H1 (cell line): ENCODE data around the gene NCK2. TPM values are rescaled to one million over a fixed set of nuclear protein-coding genes. Genes with fewer than 3 reads are reported as not detected.
A peak's percentile ranks its signal among the peaks of the same experiment; 100 is the strongest.

Source experiments
- CTCF ChIA-PET: fragments of 300-600 bp; sonication (Branson Sonifier 250); formaldehyde crosslinking; loops from one replicate; lab custom pipeline; 2021; ENCODE audit not compliant: partially characterized antibody; lab: Charles Lee
- POLR2A ChIA-PET: fragments of 300-600 bp; sonication (Branson Sonifier 250); formaldehyde crosslinking; loops from one replicate; lab custom pipeline; 2021; ENCODE audit warnings: inconsistent platforms; ENCODE audit not compliant: partially characterized antibody; lab: Charles Lee
- DNase-seq, 2 experiments: peaks; one replicate each; pipeline versions ENCODE4 v3.0.0 to v3.0.0-alpha.2; 2010 to 2022; ENCODE audit warnings: low spot score in 2 of 2, low read depth in 1 of 2, mixed read lengths in 1 of 2
- FAIRE-seq: peaks from 2 replicates; lab custom pipeline; 2011; peaks lifted over from hg19 to GRCh38; lab: Jason Lieb, UNC
- H2AFZ ChIP-seq: 2 replicates; pipeline ENCODE4 v1.8.1; 2012; ENCODE audit warnings: low read length, inconsistent platforms
- H2AK5ac ChIP-seq: 2 replicates; pipeline ENCODE4 v1.6.1; 2013; ENCODE audit warnings: low read depth, low read length
- H2BK120ac ChIP-seq: replicated peaks from 2 replicates; pipeline ENCODE3; 2013; ENCODE audit warnings: low read depth, low read length, inconsistent platforms
- H2BK12ac ChIP-seq: 2 replicates; pipeline ENCODE4 v1.6.1; 2013; ENCODE audit warnings: low read depth, low read length
- H2BK15ac ChIP-seq: 2 replicates; pipeline ENCODE4 v1.6.1; 2013; ENCODE audit warnings: low read length
- H2BK20ac ChIP-seq: 2 replicates; pipeline ENCODE4 v1.6.1; 2013; ENCODE audit warnings: low read length
- H2BK5ac ChIP-seq: 2 replicates; pipeline ENCODE4 v1.6.1; 2013; ENCODE audit warnings: low read depth, low read length
- H3K14ac ChIP-seq: 2 replicates; pipeline ENCODE4 v1.6.1; 2013; ENCODE audit warnings: inconsistent platforms; ENCODE audit not compliant: insufficient read length
- H3K18ac ChIP-seq: 2 replicates; pipeline ENCODE4 v1.6.1; 2013; ENCODE audit warnings: low read length; ENCODE audit errors: extremely low read depth
- H3K23ac ChIP-seq: 2 replicates; pipeline ENCODE4 v1.6.1; 2013; ENCODE audit warnings: inconsistent platforms; ENCODE audit not compliant: insufficient read length
- H3K23me2 ChIP-seq: 2 replicates; pipeline ENCODE4 v1.6.1; 2013; ENCODE audit warnings: low read depth, low read length
- H3K27ac ChIP-seq: 2 replicates; pipeline ENCODE4 v1.6.1; 2011; ENCODE audit warnings: low read depth, low read length, inconsistent platforms
- H3K27me3 ChIP-seq, 4 experiments: replicated peaks in 1 of 4; 1 replicate in 1 of 4; 2 replicates in 3 of 4; pipeline versions ENCODE4 v1.6.1 to v1.8.1; 2011 to 2013; ENCODE audit warnings: low read length in 3 of 4, mild to moderate bottlenecking in 3 of 4, inconsistent platforms in 2 of 4, mixed read lengths in 2 of 4, moderate library complexity in 1 of 4; ENCODE audit not compliant: control insufficient read depth in 3 of 4, insufficient read depth in 3 of 4; ENCODE audit errors: extremely low read depth in 1 of 4
- H3K36me3 ChIP-seq, 4 experiments: 2 replicates each; pipeline versions ENCODE4 v1.6.1 to v1.8.1; 2011 to 2013; ENCODE audit warnings: mild to moderate bottlenecking in 4 of 4, low read length in 3 of 4, moderate library complexity in 2 of 4, control low read depth in 1 of 4, inconsistent platforms in 1 of 4; ENCODE audit not compliant: insufficient read depth in 4 of 4, control insufficient read depth in 2 of 4
- H3K4ac ChIP-seq: replicated peaks from 2 replicates; pipeline ENCODE3; 2013; ENCODE audit warnings: low read length, low read depth, mixed read lengths, inconsistent platforms; ENCODE audit not compliant: insufficient read length
- H3K4me1 ChIP-seq, 4 experiments: replicated peaks in 1 of 4; 1 replicate in 1 of 4; 2 replicates in 3 of 4; pipeline versions ENCODE4 v1.6.1 to v1.8.1; 2011 to 2013; ENCODE audit warnings: low read length in 3 of 4, inconsistent platforms in 2 of 4, mixed read lengths in 1 of 4; ENCODE audit not compliant: insufficient read depth in 4 of 4, control insufficient read depth in 3 of 4
- H3K4me2 ChIP-seq, 2 experiments: 2 replicates each; pipeline versions ENCODE4 v1.6.1 to v1.8.1; 2011 to 2013; ENCODE audit warnings: low read depth in 2 of 2, low read length in 2 of 2, control low read depth in 1 of 2, inconsistent platforms in 1 of 2, mild to moderate bottlenecking in 1 of 2; ENCODE audit not compliant: insufficient read depth in 1 of 2
- H3K4me3 ChIP-seq, 4 experiments: fragments of 200-600, 300-600 bp in 1 of 4; sonication (generic), shearing (Covaris generic), sonication (Bioruptor Twin) in 1 of 4; 2 replicates each; pipeline versions ENCODE4 v1.5.1 to v1.8.1; 2011 to 2016; ENCODE audit warnings: low read length in 4 of 4, low read depth in 3 of 4, control low read depth in 2 of 4, inconsistent platforms in 2 of 4, mild to moderate bottlenecking in 2 of 4, mixed read lengths in 1 of 4, moderate library complexity in 1 of 4; ENCODE audit not compliant: insufficient read depth in 2 of 4; ENCODE audit errors: extremely low read depth in 1 of 4
- H3K56ac ChIP-seq: replicated peaks from 2 replicates; pipeline ENCODE3; 2013; ENCODE audit warnings: low read depth, mild to moderate bottlenecking, mixed read lengths, low read length, inconsistent platforms; ENCODE audit not compliant: insufficient read length
- H3K79me1 ChIP-seq: 2 replicates; pipeline ENCODE4 v1.6.1; 2013; ENCODE audit warnings: low read depth, low read length, control low read depth
- H3K79me2 ChIP-seq, 2 experiments: 2 replicates each; pipeline versions ENCODE4 v1.6.1 to v1.8.1; 2012 to 2013; ENCODE audit warnings: low read length in 2 of 2, mild to moderate bottlenecking in 2 of 2, inconsistent platforms in 1 of 2; ENCODE audit not compliant: insufficient read depth in 2 of 2, control insufficient read depth in 1 of 2
- H3K9ac ChIP-seq, 4 experiments: replicated peaks in 1 of 4; 1 replicate in 1 of 4; 2 replicates in 3 of 4; pipeline versions ENCODE4 v1.6.1 to v1.8.1; 2011 to 2013; ENCODE audit warnings: low read depth in 3 of 4, low read length in 3 of 4, control low read depth in 2 of 4, mild to moderate bottlenecking in 2 of 4, moderate library complexity in 2 of 4, inconsistent platforms in 1 of 4; ENCODE audit errors: extremely low read depth in 1 of 4
- H3K9me3 ChIP-seq, 2 experiments: 2 replicates each; pipeline versions ENCODE4 v1.6.1 to v1.8.1; 2012 to 2013; ENCODE audit warnings: mild to moderate bottlenecking in 2 of 2, moderate library complexity in 2 of 2, control low read depth in 1 of 2, inconsistent platforms in 1 of 2, low read depth in 1 of 2, low read length in 1 of 2, mixed read lengths in 1 of 2; ENCODE audit not compliant: insufficient read depth in 2 of 2
- H4K20me1 ChIP-seq, 2 experiments: replicated peaks in 1 of 2; 2 replicates each; pipeline versions ENCODE3 to v1.8.1; 2011 to 2013; ENCODE audit warnings: inconsistent platforms in 2 of 2, low read length in 2 of 2, mild to moderate bottlenecking in 1 of 2; ENCODE audit not compliant: insufficient read depth in 2 of 2, control insufficient read depth in 1 of 2
- H4K5ac ChIP-seq: 2 replicates; pipeline ENCODE4 v1.6.1; 2013; ENCODE audit warnings: low read length, low read depth, mixed read lengths, inconsistent platforms; ENCODE audit not compliant: insufficient read length
- H4K8ac ChIP-seq: 2 replicates; pipeline ENCODE4 v1.8.0; 2013; ENCODE audit warnings: mild to moderate bottlenecking, moderate library complexity, low read length, inconsistent platforms; ENCODE audit not compliant: insufficient read depth; ENCODE audit errors: extremely low read depth
- H4K91ac ChIP-seq: replicated peaks from 2 replicates; pipeline ENCODE3; 2013; ENCODE audit warnings: low read length, mixed read lengths, inconsistent platforms; ENCODE audit not compliant: insufficient read length
- EGR1 ChIP-seq: IDR thresholded peaks from 2 replicates; pipeline ENCODE4 v1.6.1; 2011; ENCODE audit warnings: low read depth, low read length, borderline replicate concordance
- HDAC2 ChIP-seq, 2 experiments: fragments of 300-600 bp in 1 of 2; sonication (generic) in 1 of 2; IDR thresholded peaks; 2 replicates each; pipeline ENCODE4 v1.6.1; 2011 to 2012; ENCODE audit warnings: low read depth in 2 of 2, low read length in 2 of 2, mild to moderate bottlenecking in 2 of 2, moderate library complexity in 2 of 2, borderline replicate concordance in 1 of 2, inconsistent platforms in 1 of 2
- NANOG ChIP-seq: IDR thresholded peaks from 2 replicates; pipeline ENCODE4 v1.6.1; 2011; ENCODE audit warnings: low read length, low read depth, mild to moderate bottlenecking, inconsistent platforms; ENCODE audit not compliant: insufficient read depth, poor library complexity, severe bottlenecking
- RBBP5 ChIP-seq: IDR thresholded peaks from 2 replicates; pipeline ENCODE4 v1.7.1; 2012; ENCODE audit warnings: low read depth, mild to moderate bottlenecking, inconsistent platforms, low read length, moderate library complexity, borderline replicate concordance
- RXRA ChIP-seq: IDR thresholded peaks from 2 replicates; pipeline ENCODE4 v1.6.1; 2011; ENCODE audit warnings: low read depth, mild to moderate bottlenecking, low read length, moderate library complexity; ENCODE audit not compliant: insufficient read depth
- TAF1 ChIP-seq: IDR thresholded peaks from 2 replicates; pipeline ENCODE4 v1.6.1; 2011; ENCODE audit warnings: mild to moderate bottlenecking, low read depth, low read length
- WGBS, 2 experiments: shearing (Covaris generic) in 1 of 2; methylation state at CpG; one replicate each; pipeline versions ENCODE4 v1.1.6 to v1.1.7; 2013 to 2015; ENCODE audit warnings: low lambda C conversion rate in 2 of 2, mixed read lengths in 2 of 2, inconsistent platforms in 1 of 2, low coverage in 1 of 2, missing lambda C conversion rate in 1 of 2; ENCODE audit not compliant: insufficient replicate concordance in 2 of 2, insufficient coverage in 1 of 2, insufficient read length in 1 of 2; ENCODE audit errors: extremely low coverage in 1 of 2, missing lambda C conversion rate in 1 of 2; 5-methylcytosine and 5-hydroxymethylcytosine counted together
- polyA plus RNA-seq, 7 experiments: library from polyadenylated mRNA; depleted of rRNA in 3 of 7; stranded (reverse) in 5 of 7; unstranded in 2 of 7; fragments of >200 nt in 5 of 7; fragments of 200-250 nt in 2 of 7; gene quantifications; 1 replicate in 5 of 7; 2 replicates in 1 of 7; 4 replicates in 1 of 7; pipeline versions ENCODE4 v1.2.1 to v1.2.3, GENCODE V29; 2011 to 2013; ENCODE audit warnings: missing spikeins in 2 of 7, mixed read lengths in 2 of 7
- total RNA-seq: library from RNA; stranded (reverse); fragmentation: NEBNext Ultra II Directional; extraction: Animal tissue kit (Norgen Biotek cat#: 25700); gene quantifications from 2 replicates; pipeline ENCODE4 v1.2.1, GENCODE V29; 2021

NCK2 gene
- total and polyA plus RNA-seq, 2 of the 8 experiments (the other 6 are each of a cell fraction or from before 2014, with no cell fraction given): 30.3 to 65.7 TPM

DNA sequence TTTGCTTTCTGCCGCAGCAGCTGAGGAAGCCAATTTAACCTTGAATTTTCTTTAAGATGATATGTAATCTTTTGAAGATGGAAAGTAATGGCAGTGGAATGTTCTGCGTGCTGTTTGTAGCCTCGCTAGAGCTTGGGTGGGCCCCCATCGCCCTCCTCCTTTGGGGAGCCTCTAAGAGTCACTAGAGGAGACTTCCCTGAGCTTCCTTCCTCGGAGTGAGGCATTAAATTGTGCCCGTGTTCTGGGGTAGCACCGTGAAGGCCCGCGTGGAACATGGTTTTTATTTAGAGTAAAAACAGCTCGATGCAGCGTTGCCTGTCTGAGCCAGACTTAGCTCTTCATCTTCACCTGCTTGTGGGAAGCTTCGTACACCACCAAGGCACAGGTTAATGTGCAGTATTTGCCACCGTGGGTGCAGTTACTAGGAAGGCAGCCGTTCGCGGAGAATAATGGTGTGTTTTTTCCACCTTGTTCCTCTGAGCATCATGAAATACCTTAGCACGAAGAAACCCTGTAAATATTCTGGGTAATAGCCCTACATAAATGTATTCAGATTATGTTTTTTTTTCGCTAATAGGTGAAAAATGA is 38.5 kb downstream of the NCK2 start:
- Histone ChIP-seq H2BK12ac (no peak overlapping the region), H3K23ac (no peak overlapping the region), H3K4me2 (no peak overlapping the region), H2AK5ac (no peak overlapping the region), H4K8ac (no peak overlapping the region), H4K20me1 (peaks cover 8 to 26% of the 10 kb centered on the region in 2 experiments), H3K27ac (no peak overlapping the region), H2AFZ (no peak overlapping the region), H3K18ac (no peak overlapping the region), H3K4me1 (peaks cover 1 to 13% (median 4%) of the 10 kb centered on the region in 4 experiments; a peak in 6 of 7 replicates), H3K4me3 (no peak overlapping the region), H3K9me3 (no peaks in the 10 kb centered on the region), H4K91ac (no peak overlapping the region), H2BK5ac (0 out of 2 replicates have a peak overlapping the region, but pooled peaks have one; percentile 21), H3K56ac (no peak overlapping the region), H3K4ac (no peak overlapping the region), H3K79me2 (peaks cover 0 to 91% of the 10 kb centered on the region in 2 experiments), H3K23me2 (no peaks in the 10 kb centered on the region; the same call in 1 of the 2 replicates), H3K36me3 (no peaks in the 10 kb centered on the region), H2BK120ac (no peak overlapping the region), H3K9ac (no peak overlapping the region), H3K14ac (no peak overlapping the region), H3K27me3 (no peaks in the 10 kb centered on the region), H2BK20ac (no peak overlapping the region), H3K79me1 (peaks cover 23% of the 10 kb centered on the region), H4K5ac (no peak overlapping the region), H2BK15ac (no peak overlapping the region)
- POLR2A ChIA-PET: interaction anchor here (2.1 kb wide), 1 partner anchor 12 kb away, joined by 5 read pairs; no protein-coding TSS in a partner anchor
- CTCF ChIA-PET: interaction anchor here (0.7 to 1.9 kb wide), 7 partner anchors 10 to 414 kb away, joined by 3 to 5 read pairs (median 3); no protein-coding TSS in a partner anchor
- FAIRE-seq: no peak
- 95% methylated on average over 18 of the region's 18 CpGs; no CpG with 5 or more reads in 1 of the 2 experiments for WGBS, 2 experiments
- DNase-seq: no peak
- TF ChIP-seq NANOG (no peak), RBBP5 (no peak), HDAC2 (IDR thresholded peaks at IDR 0.05; ENCODE audit: borderline replicate concordance in 1 of 2, low read depth in 2 of 2, low read length in 2 of 2) (no peak), RXRA (no peak), TAF1 (no peak), EGR1 (no peak)
